ENCODE measurements around the gene PTPRT.

The PTPRT gene

GRCh38 chr20:43189554-43190331 lies at the start of gene PTPRT:
TSS of gene PTPRT (minus strand) at chr20:43189906. CDS start at chr20:43189733, 173 bp downstream.
- no peak for DNase-seq (ENCODE audit: low read depth)
- no peak within 1 kb of the TSS for H3K4me3 ChIP-seq (ENCODE audit: low read depth, low read length)
- TF ChIP-seq, protein P1, sequence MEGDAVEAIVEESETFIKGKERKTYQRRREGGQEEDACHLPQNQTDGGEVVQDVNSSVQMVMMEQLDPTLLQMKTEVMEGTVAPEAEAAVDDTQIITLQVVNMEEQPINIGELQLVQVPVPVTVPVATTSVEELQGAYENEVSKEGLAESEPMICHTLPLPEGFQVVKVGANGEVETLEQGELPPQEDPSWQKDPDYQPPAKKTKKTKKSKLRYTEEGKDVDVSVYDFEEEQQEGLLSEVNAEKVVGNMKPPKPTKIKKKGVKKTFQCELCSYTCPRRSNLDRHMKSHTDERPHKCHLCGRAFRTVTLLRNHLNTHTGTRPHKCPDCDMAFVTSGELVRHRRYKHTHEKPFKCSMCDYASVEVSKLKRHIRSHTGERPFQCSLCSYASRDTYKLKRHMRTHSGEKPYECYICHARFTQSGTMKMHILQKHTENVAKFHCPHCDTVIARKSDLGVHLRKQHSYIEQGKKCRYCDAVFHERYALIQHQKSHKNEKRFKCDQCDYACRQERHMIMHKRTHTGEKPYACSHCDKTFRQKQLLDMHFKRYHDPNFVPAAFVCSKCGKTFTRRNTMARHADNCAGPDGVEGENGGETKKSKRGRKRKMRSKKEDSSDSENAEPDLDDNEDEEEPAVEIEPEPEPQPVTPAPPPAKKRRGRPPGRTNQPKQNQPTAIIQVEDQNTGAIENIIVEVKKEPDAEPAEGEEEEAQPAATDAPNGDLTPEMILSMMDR (IDR thresholded peaks at IDR 0.05; ENCODE audit: insufficient read depth, low read depth, low read length, missing control alignments): no peak

GRCh38 chr20:43238833-43239232 lies 49.1 kb upstream of the PTPRT start:
- TF ChIP-seq, protein P1 (IDR thresholded peaks at IDR 0.05; ENCODE audit: insufficient read depth, low read depth, low read length, missing control alignments): no peak
- H3K4me3 ChIP-seq (ENCODE audit: low read depth, low read length): no peak overlapping the region
- DNase-seq (ENCODE audit: low read depth): peak; percentile 12

DNA sequence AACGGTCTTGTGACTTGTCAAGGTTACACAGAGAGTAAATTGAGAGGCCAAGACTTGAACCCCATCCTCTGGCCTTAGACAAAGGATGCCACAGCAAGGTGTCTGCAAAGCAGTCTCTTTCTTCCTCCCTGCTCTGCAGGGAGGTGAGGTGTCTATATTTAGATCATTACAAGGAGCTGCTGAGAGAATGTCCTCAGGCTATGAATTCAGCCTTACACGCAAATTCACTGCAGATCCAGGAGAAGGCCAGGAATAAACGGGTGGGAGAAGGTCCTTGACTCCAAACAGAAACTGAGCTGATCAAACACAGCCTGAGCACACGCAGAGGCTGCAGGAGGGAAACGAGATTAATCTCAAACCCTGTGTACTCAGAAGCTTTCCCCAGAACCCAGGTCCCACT lies 48.6 kb upstream of the PTPRT start:
- DNase-seq (ENCODE audit: low read depth): no peak
- TF ChIP-seq, protein P1 (IDR thresholded peaks at IDR 0.05; ENCODE audit: insufficient read depth, low read depth, low read length, missing control alignments): no peak
- no peak overlapping the region for H3K4me3 ChIP-seq (ENCODE audit: low read depth, low read length)

DNA sequence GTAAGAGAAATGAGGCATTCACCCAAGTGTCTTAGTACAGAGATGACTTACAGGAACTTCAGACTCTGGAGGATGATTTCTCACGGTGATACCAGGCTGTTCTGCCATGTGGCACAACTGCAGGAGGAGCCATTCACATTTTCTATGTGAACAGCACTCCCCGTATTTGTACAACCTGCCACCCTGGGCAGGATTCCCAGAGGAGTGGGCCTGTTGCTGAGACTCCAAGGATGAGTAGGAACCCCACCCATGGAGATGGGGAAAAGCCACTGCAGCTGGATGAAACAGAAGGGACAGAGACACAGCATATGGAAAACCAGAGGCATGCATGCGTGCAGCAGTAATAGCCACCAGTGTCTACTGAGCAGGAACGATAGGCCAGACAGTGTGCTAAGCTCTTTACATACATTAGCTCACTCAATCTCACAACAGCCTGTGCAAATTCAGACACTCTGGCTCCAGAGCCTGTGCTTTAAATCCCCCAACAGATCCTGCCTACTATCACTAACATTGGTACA lies 48.0 kb upstream of the PTPRT start:
- H3K4me3 ChIP-seq (ENCODE audit: low read depth, low read length): no peak overlapping the region
- TF ChIP-seq, protein P1 (IDR thresholded peaks at IDR 0.05; ENCODE audit: insufficient read depth, low read depth, low read length, missing control alignments): no peak
- DNase-seq (ENCODE audit: low read depth): no peak

GRCh38 chr20:43235998-43236397 lies 46.3 kb upstream of the PTPRT start:
- TF ChIP-seq, protein P1 (IDR thresholded peaks at IDR 0.05; ENCODE audit: insufficient read depth, low read depth, low read length, missing control alignments): no peak
- H3K4me3 ChIP-seq (ENCODE audit: low read depth, low read length): no peak overlapping the region
- no peak for DNase-seq (ENCODE audit: low read depth)

GRCh38 chr20:43231829-43232228 lies 42.1 kb upstream of the PTPRT start:
- H3K4me3 ChIP-seq (ENCODE audit: low read depth, low read length): no peak overlapping the region

More at GRCh38 chr20:43231829-43232228, 42.1 kb upstream of the PTPRT start:
- TF ChIP-seq, protein P1 (IDR thresholded peaks at IDR 0.05; ENCODE audit: insufficient read depth, low read depth, low read length, missing control alignments): no peak
- DNase-seq (ENCODE audit: low read depth): no peak
